Heart left ventricle (tissue), 13 donors: ENCODE measurements around the gene TSC22D3.

ENCODE experiments used
- CTCF ChIP-seq, 12 donors: fragments of 200-600 bp; sonication (generic) in 4 of 12; IDR thresholded peaks; one replicate each; pipeline versions ENCODE4 v1.5.0 to v1.8.0; 2018 to 2022; ENCODE audit warnings: antibody characterized with exemption in 12 of 12, mild to moderate bottlenecking in 5 of 12
- POLR2A ChIP-seq, 2 donors: fragments of 450-650 bp; IDR thresholded peaks; one replicate each; pipeline ENCODE4 v1.6.1; 2017; ENCODE audit warnings: antibody characterized with exemption in 2 of 2, mild to moderate bottlenecking in 2 of 2, moderate library complexity in 2 of 2
- donor health status: ischemic (EF 13 %, LVEDD 7.1; RV severe dilation, severe dysfunction).
- donor health status: DM: no; HTN: yes; CAD: no.
- donor health status: DM: no; HTN: no; CAD: no.
- donor health status: ischemic (EF 25% LVEDD 6.9; RV normal size, moderate dysfunction).
- donor health status: ischemic (EF 25% LVEDD 5.7; RV mildly dilated, moderate dysfunction).
- donor health status: ischemic (EF 35%, LVEDD 5.7; RV mildly dilated, moderate dysfunction).
- donor health status: nonischemic (EF 11% LVEDD 7.7; RV severe dilation, severe dysfunction).
- donor health status: DM: yes; HTN: yes; CAD: no.
- donor health status: PGD.
- donor health status: ischemic (EF 29% LVEDD 5.4; RV normal size, mild dysfunction).
- donor health status: nonischemic (EF 23%, LVEDD 6.1; RV moderate dilation, normal function).

DNA sequence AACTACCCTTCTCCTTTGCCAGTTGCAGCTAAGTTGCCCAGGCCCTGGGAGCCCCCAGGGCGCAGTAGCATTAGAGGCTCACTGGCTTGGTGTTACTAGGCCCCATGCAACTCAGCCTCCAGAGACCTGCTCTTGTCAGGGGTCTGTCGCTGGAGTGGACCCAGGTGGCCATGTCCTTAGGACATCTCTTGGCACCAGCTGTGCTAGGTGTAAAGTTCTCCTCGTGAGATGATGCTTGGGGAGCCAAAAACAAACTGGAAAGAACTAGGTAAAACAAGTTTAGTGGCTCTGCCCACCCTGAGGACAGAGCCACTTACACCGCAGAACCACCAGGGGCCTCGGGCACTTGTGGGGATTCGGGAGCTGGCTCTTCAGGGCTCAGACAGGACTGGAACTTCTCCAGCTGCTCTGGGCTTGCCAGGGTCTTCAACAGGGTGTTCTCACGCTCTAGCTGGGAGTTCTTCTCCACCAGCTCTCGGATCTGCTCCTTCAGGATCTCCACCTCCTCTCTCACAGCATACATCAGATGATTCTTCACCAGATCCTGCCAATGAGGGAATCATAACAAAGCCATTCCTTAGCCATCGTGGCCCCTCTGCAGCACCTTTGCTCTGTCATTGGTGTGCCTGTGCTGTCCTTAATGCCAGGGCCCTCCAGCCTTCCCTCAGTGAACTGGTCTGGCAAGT is 61.2 kb downstream of the TSC22D3 start:
- peak in 3 of 12 donors; percentile 5 to 10 (median 9) for TF ChIP-seq CTCF (IDR thresholded peaks at IDR 0.05)
- TF ChIP-seq POLR2A (IDR thresholded peaks at IDR 0.05), result no peak
